HepG2 (cell line): Measurements from ENCODE around the gene ADAMTS4. TPM values are rescaled to one million over a fixed set of nuclear protein-coding genes. Genes with fewer than 3 reads are reported as not detected.

Experiments used
- ATAC-seq: fragments of 200-7000 bp; cut with Tn5 transposase; 3 replicates; pipeline ENCODE4 v1.9.1; 2020; ENCODE audit warnings: mild to moderate bottlenecking, moderate library complexity
- BruUV-seq: library from RNA; stranded (reverse); fragments of 400-500 nt; replicated peaks from 2 replicates; lab custom pipeline; 2021; lab: Mats Ljungman, UMichigan
- CTCF ChIA-PET: fragments of 300-600 bp; formaldehyde crosslinking; extraction: SDS; loops from one replicate; lab custom pipeline; 2021; ENCODE audit warnings: low total read pairs, inconsistent platforms, low intra/inter-chr PET ratio; lab: Yijun Ruan, JAX
- POLR2A ChIA-PET: fragments of 350-600 bp; sonication (Branson Sonifier 250); formaldehyde crosslinking; loops from one replicate; lab custom pipeline; 2020; ENCODE audit warnings: antibody characterized with exemption, inconsistent platforms; lab: Yijun Ruan, JAX
- DNase-seq: peaks from one replicate; pipeline ENCODE4 v3.0.0-alpha.2; 2015; ENCODE audit warnings: low spot score
- FAIRE-seq: peaks from 3 replicates; lab custom pipeline; 2011; peaks lifted over from hg19 to GRCh38; lab: Jason Lieb, UNC
- H2AFZ ChIP-seq: one replicate; pipeline ENCODE4 v1.6.1; 2011; ENCODE audit warnings: low read length, inconsistent platforms
- H3K27ac ChIP-seq: fragments of 300-600 bp; 3 replicates; pipeline ENCODE4 v1.8.0; 2011; ENCODE audit warnings: mixed run types, mild to moderate bottlenecking, mixed read lengths, low read length, inconsistent platforms; ENCODE audit not compliant: insufficient read depth; ENCODE audit errors: extremely low read length
- H3K27me3 ChIP-seq, 2 experiments: fragments of 200-600 bp in 1 of 2; 2 replicates in 1 of 2; 3 replicates in 1 of 2; pipeline versions ENCODE4 v1.6.0 to v1.8.0; 2011; ENCODE audit warnings: low read length in 2 of 2, mild to moderate bottlenecking in 2 of 2, moderate library complexity in 2 of 2, inconsistent platforms in 1 of 2; ENCODE audit not compliant: insufficient read depth in 2 of 2, control insufficient read depth in 1 of 2
- H3K36me3 ChIP-seq, 2 experiments: fragments of 200-600 bp in 1 of 2; replicated peaks in 1 of 2; 2 replicates in 1 of 2; 3 replicates in 1 of 2; pipeline versions ENCODE4 v1.5.1 to v1.8.0; 2011; ENCODE audit warnings: low read length in 2 of 2, inconsistent platforms in 1 of 2; ENCODE audit not compliant: insufficient read depth in 2 of 2, control insufficient read depth in 1 of 2
- H3K4me1 ChIP-seq: 2 replicates; pipeline ENCODE4 v1.5.1; 2012; ENCODE audit warnings: low read length, inconsistent platforms; ENCODE audit not compliant: insufficient read depth
- H3K4me2 ChIP-seq: 2 replicates; pipeline ENCODE4 v1.6.0; 2011; ENCODE audit warnings: low read depth, low read length, inconsistent platforms
- H3K4me3 ChIP-seq, 3 experiments: fragments of 200-600 bp in 1 of 3; sonication (generic), shearing (Covaris generic) in 1 of 3; replicated peaks in 1 of 3; 2 replicates each; pipeline ENCODE4 v1.5.1; 2011 to 2016; ENCODE audit warnings: low read length in 3 of 3, inconsistent platforms in 2 of 3, low read depth in 2 of 3, mild to moderate bottlenecking in 2 of 3, control low read depth in 1 of 3, mixed read lengths in 1 of 3; ENCODE audit not compliant: insufficient read depth in 1 of 3
- H3K79me2 ChIP-seq: one replicate; pipeline ENCODE4 v1.6.1; 2011; ENCODE audit warnings: low read length, inconsistent platforms; ENCODE audit not compliant: insufficient read depth
- H3K9ac ChIP-seq: 2 replicates; pipeline ENCODE4 v1.6.0; 2011; ENCODE audit warnings: mild to moderate bottlenecking, low read depth, low read length, inconsistent platforms; ENCODE audit not compliant: insufficient read depth
- H3K9me3 ChIP-seq: 2 replicates; pipeline ENCODE4 v1.5.1; 2012; ENCODE audit warnings: mild to moderate bottlenecking, low read length
- H4K20me1 ChIP-seq: 2 replicates; pipeline ENCODE4 v1.6.0; 2011; ENCODE audit warnings: inconsistent platforms, mild to moderate bottlenecking, low read length, moderate library complexity; ENCODE audit not compliant: insufficient read depth
- AGO1 ChIP-seq: fragments of 200-400 bp; formaldehyde crosslinking; IDR thresholded peaks from 2 replicates; pipeline ENCODE4 v1.6.1; 2017; ENCODE audit warnings: mild to moderate bottlenecking, low read depth, low read length, moderate library complexity; ENCODE audit not compliant: poor library complexity, severe bottlenecking
- FLYWCH1 ChIP-seq: sonication (generic); formaldehyde crosslinking; IDR thresholded peaks from 2 replicates; pipeline ENCODE4 v1.8.1; 2023; ENCODE audit warnings: mild to moderate bottlenecking, missing genetic modification reagents
- HCFC1 ChIP-seq: fragments of 150-350 bp; IDR thresholded peaks from 2 replicates; pipeline ENCODE4 v1.6.1; 2014; ENCODE audit warnings: low read depth, low read length
- MLLT10 ChIP-seq: sonication (generic); formaldehyde crosslinking; IDR thresholded peaks from 2 replicates; pipeline ENCODE4 v1.4.0; 2020; ENCODE audit warnings: missing genetic modification reagents
- NCOA1 ChIP-seq: sonication (generic); formaldehyde crosslinking; IDR thresholded peaks from 2 replicates; pipeline ENCODE4 v1.9.0; 2021; ENCODE audit warnings: missing genetic modification reagents
- NR2C2 ChIP-seq: sonication (generic); formaldehyde crosslinking; IDR thresholded peaks from 2 replicates; pipeline ENCODE4 v1.4.0; 2020; ENCODE audit warnings: missing genetic modification reagents, mild to moderate bottlenecking, moderate library complexity, borderline replicate concordance
- NR2F6 ChIP-seq, 2 experiments: IDR thresholded peaks; 2 replicates each; pipeline ENCODE4 v1.6.1; 2016; ENCODE audit warnings: antibody characterized with exemption in 1 of 2, mild to moderate bottlenecking in 1 of 2
- PAF1 ChIP-seq: IDR thresholded peaks from 2 replicates; pipeline ENCODE4 v1.6.1; 2016; ENCODE audit warnings: missing genetic modification reagents, missing compliant biosample characterization
- PRPF4 ChIP-seq: fragments of 200-400 bp; formaldehyde crosslinking; IDR thresholded peaks from 2 replicates; pipeline ENCODE4 v1.6.1; 2016; ENCODE audit warnings: low read length, low read depth; ENCODE audit not compliant: poor library complexity, severe bottlenecking
- REPIN1 ChIP-seq: sonication (generic); formaldehyde crosslinking; IDR thresholded peaks from 2 replicates; pipeline ENCODE4 v1.8.0; 2022; ENCODE audit warnings: missing genetic modification reagents, low read depth, mild to moderate bottlenecking, borderline replicate concordance
- SMYD3 ChIP-seq: sonication (generic); formaldehyde crosslinking; IDR thresholded peaks from 2 replicates; pipeline ENCODE4 v1.8.1; 2023; ENCODE audit warnings: mild to moderate bottlenecking, missing genetic modification reagents
- TRIM22 ChIP-seq: fragments of 450-650 bp; IDR thresholded peaks from 2 replicates; pipeline ENCODE4 v1.6.1; 2017
- ZNF331 ChIP-seq: sonication (generic); formaldehyde crosslinking; IDR thresholded peaks from 2 replicates; pipeline ENCODE4 v1.4.0; 2020; ENCODE audit warnings: missing genetic modification reagents
- ZNF34 ChIP-seq: sonication (generic); formaldehyde crosslinking; IDR thresholded peaks from 2 replicates; pipeline ENCODE4 v1.4.0; 2020; ENCODE audit warnings: mild to moderate bottlenecking, missing genetic modification reagents, borderline replicate concordance
- ZNF414 ChIP-seq: sonication (generic); formaldehyde crosslinking; IDR thresholded peaks from 2 replicates; pipeline ENCODE4 v1.5.0; 2020; ENCODE audit warnings: missing genetic modification reagents
- ZNF530 ChIP-seq: sonication (generic); formaldehyde crosslinking; IDR thresholded peaks from 2 replicates; pipeline ENCODE4 v1.5.0; 2020; ENCODE audit warnings: low read depth, mild to moderate bottlenecking, missing genetic modification reagents
- ZNF670 ChIP-seq: sonication (generic); formaldehyde crosslinking; IDR thresholded peaks from 2 replicates; pipeline ENCODE4 v1.8.0; 2022; ENCODE audit warnings: mild to moderate bottlenecking, missing genetic modification reagents, borderline replicate concordance
- ZSCAN9 ChIP-seq: IDR thresholded peaks from 2 replicates; pipeline ENCODE4 v1.6.1; 2016; ENCODE audit warnings: borderline replicate concordance
- WGBS: methylation state at CpG from one replicate; pipeline ENCODE4 v1.1.6; 2017; ENCODE audit warnings: low lambda C conversion rate; 5-methylcytosine and 5-hydroxymethylcytosine counted together
- in situ Hi-C: cut with HindIII; loops from 2 replicates; pipeline ENCODE4 v1.10.0; 2017; ENCODE audit warnings: low pct_unique_long_range_greater_than_20kb; ENCODE audit not compliant: extremely low pct_ligation_motif_present
- intact Hi-C: fragments of 100-400 bp; cut with micrococcal nuclease; formaldehyde crosslinking; loops from one replicate; pipeline ENCODE4 v1.10.0; 2022; ENCODE audit not compliant: unreplicated experiment
- polyA plus RNA-seq, 8 experiments: library from polyadenylated mRNA; depleted of rRNA in 3 of 8; stranded (reverse) in 7 of 8; unstranded in 1 of 8; fragments of >200 nt; fragmentation: Illumina TruSeq in 4 of 8; extraction: Trizol in 4 of 8; gene quantifications; 2 replicates each; pipeline versions ENCODE4 v1.2.1 to v1.2.3, GENCODE V29; 2011 to 2016; ENCODE audit warnings: low read depth in 4 of 8, missing spikeins in 1 of 8, mixed read lengths in 1 of 8; ENCODE audit not compliant: insufficient read depth in 1 of 8
- total RNA-seq, 5 experiments: library from RNA; depleted of rRNA; stranded (reverse); fragments of >200 nt; fragmentation: Illumina TruSeq; extraction: Trizol; gene quantifications; 2 replicates each; pipeline ENCODE4 v1.2.3, GENCODE V29; 2016; ENCODE audit warnings: low read depth in 1 of 5
- TF ChIP-seq, protein P1 (sequence below), 2 experiments: fragments of 450-650 bp in 1 of 2; sonication (generic) in 1 of 2; formaldehyde crosslinking; IDR thresholded peaks; 2 replicates each; pipeline versions ENCODE4 v1.5.0 to v1.8.0; 2020 to 2022; ENCODE audit warnings: mild to moderate bottlenecking in 1 of 2, missing genetic modification reagents in 1 of 2

ADAMTS4 gene
- total and polyA plus RNA-seq, 2 of the 13 experiments (the other 11 are each of a cell fraction or from before 2014, with no cell fraction given), result 0.51 to 1.7 TPM

GRCh38 chr1:161219078-161219892 is 20.4 kb upstream of the ADAMTS4 start:
- Histone ChIP-seq H3K79me2 (peaks cover 23% of the 10 kb centered on the region), H3K4me2 (peak overlapping the region; percentile 87), H3K27ac (peak overlapping the region; percentile 99), H3K36me3 (peaks cover 1 to 17% of the 10 kb centered on the region in 2 experiments; a peak in 3 of 5 replicates), H3K4me3 (peak overlapping the region in 2 of 3 experiments; percentile 23 to 25; a peak in 5 of 6 replicates), H3K9ac (peak overlapping the region; percentile 40), H3K4me1 (peaks cover 72% of the 10 kb centered on the region), H3K9me3 (no peaks in the 10 kb centered on the region), H3K27me3 (no peaks in the 10 kb centered on the region; a peak in 1 of 5 replicates), H4K20me1 (peaks cover 11% of the 10 kb centered on the region), H2AFZ (no peak overlapping the region)
- ATAC-seq (peak; percentile 5), FAIRE-seq (peak; percentile 68), DNase-seq (peak; percentile 45)
- CTCF ChIA-PET, result no interaction called here
- in situ Hi-C loops (no loop called here), intact Hi-C loops (no loop called here)
- BruUV-seq, result no TSS peak
- WGBS, result 3% methylated on average over 4 of the region's 5 CpGs
- POLR2A ChIA-PET, result interaction anchor here (0.8 to 12.5 kb wide), 10 partner anchors 9 to 193 kb away, joined by 4 to 357 read pairs (median 8); partner anchors contain the start of genes ADAMTS4, DEDD, NDUFS2 and SDHC
- no peak for TF ChIP-seq HCFC1
- TF ChIP-seq, protein P1, sequence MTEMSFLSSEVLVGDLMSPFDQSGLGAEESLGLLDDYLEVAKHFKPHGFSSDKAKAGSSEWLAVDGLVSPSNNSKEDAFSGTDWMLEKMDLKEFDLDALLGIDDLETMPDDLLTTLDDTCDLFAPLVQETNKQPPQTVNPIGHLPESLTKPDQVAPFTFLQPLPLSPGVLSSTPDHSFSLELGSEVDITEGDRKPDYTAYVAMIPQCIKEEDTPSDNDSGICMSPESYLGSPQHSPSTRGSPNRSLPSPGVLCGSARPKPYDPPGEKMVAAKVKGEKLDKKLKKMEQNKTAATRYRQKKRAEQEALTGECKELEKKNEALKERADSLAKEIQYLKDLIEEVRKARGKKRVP (CRISPR knock-in tag; IDR thresholded peaks at IDR 0.05), result 0 out of 4 replicates have a peak, but pooled peaks of 1 of the 2 experiments have one; percentile 13
- TF ChIP-seq ZNF331, result no peak
- TF ChIP-seq ZNF670 (CRISPR knock-in tag), result no peak
- TF ChIP-seq FLYWCH1 (CRISPR knock-in tag), result no peak
- 0 out of 2 replicates have a peak, but pooled peaks have one; percentile 9 for TF ChIP-seq NCOA1 (CRISPR knock-in tag)
- TF ChIP-seq REPIN1 (CRISPR knock-in tag), result 0 out of 2 replicates have a peak, but pooled peaks have one; percentile 8
- no peak for TF ChIP-seq PRPF4
- 0 out of 2 replicates have a peak, but pooled peaks have one; percentile 18 for TF ChIP-seq ZNF414 (CRISPR knock-in tag)
- TF ChIP-seq ZSCAN9 (CRISPR knock-in tag), result no peak
- TF ChIP-seq AGO1, result no peak
- TF ChIP-seq ZNF530 (CRISPR knock-in tag), result no peak
- 0 out of 2 replicates have a peak, but pooled peaks have one; percentile 19 for TF ChIP-seq SMYD3 (CRISPR knock-in tag)
- no peak for TF ChIP-seq TRIM22
- TF ChIP-seq ZNF34 (CRISPR knock-in tag), result 0 out of 2 replicates have a peak, but pooled peaks have one; percentile 54
- 0 out of 2 replicates have a peak, but pooled peaks have one; percentile 8 for TF ChIP-seq MLLT10 (CRISPR knock-in tag)
- TF ChIP-seq NR2F6 (IDR thresholded peaks at IDR 0.05), result peak; percentile 54
- TF ChIP-seq NR2F6 (CRISPR knock-in tag; IDR thresholded peaks at IDR 0.05), result peak; percentile 60; the same call in 1 of the 2 replicates
- TF ChIP-seq NR2C2 (CRISPR knock-in tag), result 0 out of 2 replicates have a peak, but pooled peaks have one; percentile 7
- peak; percentile 86 for TF ChIP-seq PAF1 (CRISPR knock-in tag)
